WERI-Rb-1 (cell line): Measurements from ENCODE around the gene PTCHD1.

Experiments
- DNase-seq: peaks from one replicate; pipeline ENCODE4 v3.0.0-alpha.2; 2020
- H3K27ac ChIP-seq: fragments of 250-450 bp; sonication (Bioruptor Pico); 2 replicates; pipeline ENCODE4 v1.5.1; 2020; ENCODE audit warnings: mild to moderate bottlenecking, moderate library complexity
- H3K27me3 ChIP-seq: fragments of 250-450 bp; sonication (Bioruptor Pico); 2 replicates; pipeline ENCODE4 v1.5.1; 2021; ENCODE audit warnings: mild to moderate bottlenecking, low read depth, moderate library complexity; ENCODE audit not compliant: insufficient read depth, severe bottlenecking
- H3K36me3 ChIP-seq: fragments of 250-450 bp; sonication (Bioruptor Pico); 2 replicates; pipeline ENCODE4 v1.5.1; 2020; ENCODE audit warnings: mild to moderate bottlenecking, moderate library complexity
- H3K4me3 ChIP-seq: 2 replicates; pipeline ENCODE4 v1.5.1; 2011; ENCODE audit warnings: low read depth, mild to moderate bottlenecking, control low read depth, low read length
- H3K9me3 ChIP-seq: fragments of 250-450 bp; sonication (Bioruptor Pico); 2 replicates; pipeline ENCODE4 v1.5.1; 2021; ENCODE audit warnings: mild to moderate bottlenecking, moderate library complexity; ENCODE audit not compliant: severe bottlenecking
- CTCF ChIP-seq: IDR thresholded peaks from 2 replicates; pipeline ENCODE4 v1.5.1; 2011; ENCODE audit warnings: low read depth, mild to moderate bottlenecking, control low read depth, inconsistent platforms, low read length

PTCHD1 gene

DNA sequence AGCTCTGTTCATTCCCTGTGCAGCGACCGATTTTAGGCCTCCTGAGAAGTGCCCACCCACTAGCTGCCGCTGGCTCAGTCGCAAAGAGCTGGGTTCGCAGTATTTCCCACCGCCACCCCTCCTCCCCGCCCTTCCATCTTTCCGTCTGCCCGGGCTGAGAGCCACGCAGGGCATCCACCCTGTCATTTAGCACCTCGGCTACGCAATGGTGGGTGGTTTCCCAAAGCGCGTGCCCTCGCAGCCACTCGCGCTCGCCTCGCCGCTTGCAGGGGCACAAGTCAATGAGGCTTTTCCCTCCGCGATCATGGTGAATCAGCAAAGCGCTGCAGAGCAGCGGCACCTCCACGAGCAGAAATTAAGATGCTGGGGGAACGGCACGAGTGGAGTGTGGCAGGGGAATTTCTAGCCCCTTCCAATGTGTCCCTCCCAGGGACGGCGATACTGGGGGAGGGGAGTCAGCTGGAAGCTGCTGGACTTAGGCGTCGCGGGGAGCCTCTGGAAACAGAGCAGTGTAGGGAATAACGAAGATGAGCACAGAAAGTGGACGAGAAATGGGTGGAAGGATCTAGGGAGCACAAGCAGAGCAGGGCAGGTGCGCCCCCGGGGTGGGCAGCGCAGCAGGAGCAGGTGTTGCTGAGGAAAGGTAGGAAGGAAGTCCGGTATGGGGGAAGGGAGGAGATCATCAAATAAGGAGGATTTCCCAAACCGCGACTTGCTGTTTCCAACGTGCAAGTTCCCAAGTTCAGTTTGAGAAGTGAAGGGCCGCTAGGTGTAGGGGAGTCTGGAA is 2.4 kb upstream of the PTCHD1 start:
- Histone ChIP-seq H3K27me3 (peaks cover 59% of the 10 kb centered on the region), H3K36me3 (no peaks in the 10 kb centered on the region), H3K4me3 (no peak overlapping the region), H3K9me3 (no peaks in the 10 kb centered on the region), H3K27ac (no peak overlapping the region)
- DNase-seq: no peak
- TF ChIP-seq CTCF: no peak

- Histone ChIP-seq H3K27me3 (peaks cover 59% of the 10 kb centered on the region), H3K36me3 (no peaks in the 10 kb centered on the region), H3K27ac (no peak overlapping the region), H3K9me3 (no peaks in the 10 kb centered on the region), H3K4me3 (peak overlapping the region; percentile 42)
- DNase-seq: peak; percentile 12
- 0 out of 2 replicates have a peak, but pooled peaks have one; percentile 12 for TF ChIP-seq CTCF
Observed at GRCh38 chrX:23332888-23333821, 1.5 kb upstream of the PTCHD1 start.

GRCh38 chrX:23333842-23334520 is 668 bp upstream of the PTCHD1 start:
- DNase-seq: peak; percentile 35
- H3K27me3 ChIP-seq: peaks cover 59% of the 10 kb centered on the region
- H3K27ac ChIP-seq: no peak overlapping the region
- peak overlapping the region; percentile 42 for H3K4me3 ChIP-seq
- H3K9me3 ChIP-seq: no peaks in the 10 kb centered on the region
- H3K36me3 ChIP-seq: no peaks in the 10 kb centered on the region
- TF ChIP-seq CTCF: no peak

GRCh38 chrX:23334521-23334847 is 165 bp upstream of the PTCHD1 start:
- H3K4me3 ChIP-seq: peak overlapping the region; percentile 33; the same call in 1 of the 2 replicates
- DNase-seq: no peak
- TF ChIP-seq CTCF: no peak
- no peak overlapping the region for H3K27ac ChIP-seq
- no peaks in the 10 kb centered on the region for H3K9me3 ChIP-seq
- H3K27me3 ChIP-seq: peaks cover 58% of the 10 kb centered on the region
- H3K36me3 ChIP-seq: no peaks in the 10 kb centered on the region

DNA sequence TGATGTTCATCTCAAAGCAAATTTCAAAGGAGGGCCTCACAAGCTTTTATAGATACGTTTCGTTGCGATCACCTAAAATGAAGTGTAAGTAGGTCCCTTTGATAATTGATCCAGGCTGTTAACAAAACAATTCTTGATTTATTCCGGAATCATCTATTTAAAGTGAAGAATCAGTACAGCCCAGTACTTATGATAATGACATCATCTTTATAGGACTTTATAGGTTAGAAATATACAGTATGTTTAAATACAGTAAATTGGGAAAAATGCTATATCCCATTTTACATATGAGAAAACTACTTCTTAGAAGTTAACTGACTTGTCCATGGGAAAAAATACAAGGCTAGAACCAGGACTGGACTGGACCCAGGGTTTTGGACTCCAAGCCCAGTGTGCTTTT is 3.7 kb downstream of the PTCHD1 start:
- no peak for DNase-seq
- H3K27ac ChIP-seq: no peak overlapping the region
- no peak overlapping the region for H3K4me3 ChIP-seq
- H3K9me3 ChIP-seq: no peaks in the 10 kb centered on the region
- TF ChIP-seq CTCF: no peak
- H3K36me3 ChIP-seq: no peaks in the 10 kb centered on the region
- peaks cover 39% of the 10 kb centered on the region for H3K27me3 ChIP-seq
